ENCODE data around the gene STAT5B.
"Not testable (repeated sequence)": the region's sequence is repeated elsewhere in the genome, so short reads cannot be mapped to it uniquely, and the experiment has no call there.

STAT5B gene

DNA sequence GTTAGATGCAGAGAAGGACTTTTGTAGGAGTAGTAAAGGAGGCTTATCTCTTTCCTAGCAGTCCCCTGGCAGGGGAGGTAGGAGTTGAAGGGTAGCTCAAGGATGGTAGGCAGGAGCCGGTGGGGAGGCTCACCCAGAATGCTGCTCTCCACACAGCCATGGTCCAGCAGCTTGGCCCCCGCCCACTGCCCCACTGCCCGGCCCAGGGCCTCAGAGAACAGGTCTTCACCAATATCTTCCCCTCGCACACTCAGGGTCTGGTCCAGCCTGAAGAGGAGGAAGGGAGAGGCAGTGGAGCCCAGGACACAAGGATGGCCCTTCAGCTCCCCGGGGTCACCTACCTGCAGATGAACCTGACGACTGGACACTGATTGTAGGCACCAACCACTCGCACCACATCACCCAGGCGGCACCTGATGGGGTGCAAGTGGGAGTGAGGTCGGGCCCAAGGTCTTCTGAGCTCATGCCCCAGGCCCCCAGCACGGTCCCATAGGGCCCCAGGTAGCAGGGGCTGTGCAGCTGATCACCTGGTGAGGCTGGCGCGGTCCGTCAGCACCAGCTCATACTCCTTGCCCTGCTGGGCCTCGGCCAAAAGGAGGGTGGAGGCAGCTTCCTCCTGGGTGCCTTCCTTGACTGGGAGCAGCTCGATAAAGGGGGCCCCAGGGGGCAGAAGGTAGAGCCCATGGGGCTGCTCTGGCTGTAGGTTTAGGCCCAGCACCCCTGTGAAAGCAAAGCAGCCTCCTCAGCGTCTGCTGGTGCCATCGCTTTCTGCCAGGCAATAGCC, 85.5 kb downstream of the STAT5B start:
- DNase-seq (ENCODE audit: extremely low read depth, low read depth) = no peak
- H3K4me3 ChIP-seq (replicated peaks; ENCODE audit: low read depth, low read length) = no peak overlapping the region
- TF ChIP-seq CTCF (IDR thresholded peaks at IDR 0.05; ENCODE audit: low read depth, low read length, missing control alignments) = no peak

DNA sequence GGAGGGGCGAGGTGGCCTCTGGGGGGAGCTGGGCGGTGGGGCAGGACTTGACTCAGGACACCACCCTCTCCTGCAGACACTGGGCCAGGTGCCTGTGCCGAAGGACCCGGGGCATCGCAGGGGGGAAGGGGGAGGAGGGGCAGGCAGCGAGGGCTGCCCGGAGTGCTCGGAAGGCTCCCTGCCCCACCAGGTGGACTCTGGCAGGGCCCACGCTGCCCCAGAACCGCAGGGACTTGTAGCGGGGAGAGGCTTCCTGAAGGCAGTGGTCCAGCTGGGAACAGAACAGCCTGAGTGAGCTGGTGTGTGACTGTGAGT, 86.6 kb downstream of the STAT5B start:
- no peak for DNase-seq (ENCODE audit: extremely low read depth, low read depth)
- H3K4me3 ChIP-seq (replicated peaks; ENCODE audit: low read depth, low read length) = no peak overlapping the region
- no peak for TF ChIP-seq CTCF (IDR thresholded peaks at IDR 0.05; ENCODE audit: low read depth, low read length, missing control alignments)

GRCh38 chr17:42188749-42189650, 87.2 kb downstream of the STAT5B start:
- no peak for TF ChIP-seq CTCF (IDR thresholded peaks at IDR 0.05; ENCODE audit: low read depth, low read length, missing control alignments)
- H3K4me3 ChIP-seq (replicated peaks; ENCODE audit: low read depth, low read length) = no peak overlapping the region
- DNase-seq (ENCODE audit: extremely low read depth, low read depth) = no peak

- DNase-seq (ENCODE audit: extremely low read depth, low read depth) = no peak
- H3K4me3 ChIP-seq (replicated peaks; ENCODE audit: low read depth, low read length) = no peak overlapping the region
- TF ChIP-seq CTCF (IDR thresholded peaks at IDR 0.05; ENCODE audit: low read depth, low read length, missing control alignments) = no peak
Measured at GRCh38 chr17:42187833-42188232, 88.4 kb downstream of the STAT5B start.

- not testable (repeated sequence) for DNase-seq (ENCODE audit: extremely low read depth, low read depth); H3K4me3 ChIP-seq (replicated peaks; ENCODE audit: low read depth, low read length)
Measured at GRCh38 chr17:42186191-42186590, 90.0 kb downstream of the STAT5B start.

GRCh38 chr17:42185621-42185930, 90.6 kb downstream of the STAT5B start:
- no peak overlapping the region for H3K4me3 ChIP-seq (replicated peaks; ENCODE audit: low read depth, low read length)

More at GRCh38 chr17:42185621-42185930, 90.6 kb downstream of the STAT5B start:
- no peak for DNase-seq (ENCODE audit: extremely low read depth, low read depth)
- no peak for TF ChIP-seq CTCF (IDR thresholded peaks at IDR 0.05; ENCODE audit: low read depth, low read length, missing control alignments)

All from HFF-Myc (cell line).